ENCODE measurements around the gene ATG16L2. TPM values are rescaled to one million over a fixed set of nuclear protein-coding genes. Genes with fewer than 3 reads are reported as not detected.
"Not testable (repeated sequence)": the region's sequence is repeated elsewhere in the genome, so short reads cannot be mapped to it uniquely, and the experiment has no call there.

Gene ATG16L2
- total RNA-seq, 1 experiment from 2014 or later = 5.1 TPM

- peak; percentile 89 for DNase-seq (ENCODE audit: extremely low read depth, low read depth)
Measured at GRCh38 chr11:72793425-72794367, 20.5 kb upstream of the ATG16L2 start, which contains the start of gene STARD10. Gene STARD10, minus strand, starts transcription at chr11:72794047. Its CDS starts 12,866 bp downstream, at chr11:72781181.

- no peak for DNase-seq (ENCODE audit: extremely low read depth, low read depth)
Measured at GRCh38 chr11:72798361-72798760, 15.8 kb upstream of the ATG16L2 start.

GRCh38 chr11:72799441-72799840 lies 14.8 kb upstream of the ATG16L2 start:
- no peak for DNase-seq (ENCODE audit: extremely low read depth, low read depth)

GRCh38 chr11:72802822-72803221 lies 11.4 kb upstream of the ATG16L2 start:
- no peak for DNase-seq (ENCODE audit: extremely low read depth, low read depth)

GRCh38 chr11:72805216-72805615 lies 9.0 kb upstream of the ATG16L2 start:
- DNase-seq (ENCODE audit: extremely low read depth, low read depth) = no peak

- DNase-seq (ENCODE audit: extremely low read depth, low read depth) = not testable (repeated sequence)
Measured at GRCh38 chr11:72806378-72806777, 7.8 kb upstream of the ATG16L2 start.

GRCh38 chr11:72807021-72807693 lies 7.1 kb upstream of the ATG16L2 start:
- DNase-seq (ENCODE audit: extremely low read depth, low read depth) = peak; percentile 69

- no peak for DNase-seq (ENCODE audit: extremely low read depth, low read depth)
Measured at GRCh38 chr11:72807792-72808191, 6.4 kb upstream of the ATG16L2 start.

- DNase-seq (ENCODE audit: extremely low read depth, low read depth) = peak; percentile 56
Measured at GRCh38 chr11:72808331-72808798, 5.8 kb upstream of the ATG16L2 start.

GRCh38 chr11:72811686-72812085 lies 2.5 kb upstream of the ATG16L2 start:
- not testable (repeated sequence) for DNase-seq (ENCODE audit: extremely low read depth, low read depth)

GRCh38 chr11:72812604-72812966 lies 1.6 kb upstream of the ATG16L2 start:
- no peak for DNase-seq (ENCODE audit: extremely low read depth, low read depth)

- DNase-seq (ENCODE audit: extremely low read depth, low read depth) = peak; percentile 73
Measured at GRCh38 chr11:72812967-72813739, 1.1 kb upstream of the ATG16L2 start.

- DNase-seq (ENCODE audit: extremely low read depth, low read depth) = peak; percentile 57
Measured at GRCh38 chr11:72813740-72814285, 398 bp upstream of the ATG16L2 start.

- DNase-seq (ENCODE audit: extremely low read depth, low read depth) = no peak
Measured at GRCh38 chr11:72815110-72815618, 953 bp downstream of the ATG16L2 start.

GRCh38 chr11:72816404-72816990 lies 2.3 kb downstream of the ATG16L2 start:
- DNase-seq (ENCODE audit: extremely low read depth, low read depth) = no peak

GRCh38 chr11:72817966-72818365 lies 3.8 kb downstream of the ATG16L2 start:
- DNase-seq (ENCODE audit: extremely low read depth, low read depth) = no peak

GRCh38 chr11:72818971-72819370 lies 4.8 kb downstream of the ATG16L2 start:
- no peak for DNase-seq (ENCODE audit: extremely low read depth, low read depth)

GRCh38 chr11:72820439-72821139 lies 6.4 kb downstream of the ATG16L2 start:
- no peak for DNase-seq (ENCODE audit: extremely low read depth, low read depth)

GRCh38 chr11:72821221-72821919 lies 7.2 kb downstream of the ATG16L2 start:
- DNase-seq (ENCODE audit: extremely low read depth, low read depth) = no peak

Measured in NCI-H460 (cell line).